ENCODE results near the gene SAPCD2.
A peak's percentile ranks its signal among the peaks of the same experiment; 100 is the strongest.
"Not testable (repeated sequence)": the region's sequence is repeated elsewhere in the genome, so short reads cannot be mapped to it uniquely, and the experiment has no call there.

The SAPCD2 gene

GRCh38 chr9:137064027-137064879 is 6.1 kb downstream of the SAPCD2 start:
- peak; percentile 27 to 34 for ATAC-seq

- ATAC-seq, result no peak
Measured at GRCh38 chr9:137063311-137064026, 6.9 kb downstream of the SAPCD2 start.

- not testable (repeated sequence) for ATAC-seq
Measured at GRCh38 chr9:137062798-137063197, 7.6 kb downstream of the SAPCD2 start.

- no peak for ATAC-seq
Measured at GRCh38 chr9:137062384-137062783, 8.0 kb downstream of the SAPCD2 start.

- ATAC-seq, result no peak
Measured at GRCh38 chr9:137058521-137059234, 11.7 kb downstream of the SAPCD2 start.

- no peak for ATAC-seq
Measured at GRCh38 chr9:137057545-137057944, 12.8 kb downstream of the SAPCD2 start.

GRCh38 chr9:137056739-137057415 is 13.5 kb downstream of the SAPCD2 start:
- no peak for ATAC-seq

- ATAC-seq, result no peak
Measured at GRCh38 chr9:137055385-137056364, 14.7 kb downstream of the SAPCD2 start.

GRCh38 chr9:137054932-137055384 is 15.4 kb downstream of the SAPCD2 start:
- ATAC-seq, result no peak

GRCh38 chr9:137053944-137054931 is 16.1 kb downstream of the SAPCD2 start, which contains the start of gene ENTPD2:
Gene ENTPD2 (minus strand): TSS chr9:137054061. CDS start chr9:137053997, 64 bp downstream.
- peak; percentile 55 to 68 for ATAC-seq

- ATAC-seq, result peak in 1 of 2 donors; percentile 16
Measured at GRCh38 chr9:137052998-137053943, 17.1 kb downstream of the SAPCD2 start.

- no peak for ATAC-seq
Measured at GRCh38 chr9:137052293-137052692, 18.1 kb downstream of the SAPCD2 start.

GRCh38 chr9:137051145-137051724 is 19.1 kb downstream of the SAPCD2 start:
- ATAC-seq, result no peak

- ATAC-seq, result no peak
Measured at GRCh38 chr9:137050570-137050969, 19.8 kb downstream of the SAPCD2 start.

GRCh38 chr9:137049544-137050449 is 20.6 kb downstream of the SAPCD2 start:
- ATAC-seq, result peak; percentile 18 to 38

- ATAC-seq, result no peak
Measured at GRCh38 chr9:137048655-137049543, 21.5 kb downstream of the SAPCD2 start.

Measured in activated CD4-positive, CD25-positive, alpha-beta regulatory T cell treated with anti-CD3 and anti-CD28 coated beads, Interleukin-2, amount 50 U/mL, for 24 hours (primary cell).